ENCODE data around the gene PLCG2. TPM values are rescaled to one million over a fixed set of nuclear protein-coding genes. Genes with fewer than 3 reads are reported as not detected.
"Not testable (repeated sequence)": the region's sequence is repeated elsewhere in the genome, so short reads cannot be mapped to it uniquely, and the experiment has no call there.

PLCG2 gene
- total RNA-seq: 10 to 100 TPM; 13.5 to 15.2 TPM

DNA sequence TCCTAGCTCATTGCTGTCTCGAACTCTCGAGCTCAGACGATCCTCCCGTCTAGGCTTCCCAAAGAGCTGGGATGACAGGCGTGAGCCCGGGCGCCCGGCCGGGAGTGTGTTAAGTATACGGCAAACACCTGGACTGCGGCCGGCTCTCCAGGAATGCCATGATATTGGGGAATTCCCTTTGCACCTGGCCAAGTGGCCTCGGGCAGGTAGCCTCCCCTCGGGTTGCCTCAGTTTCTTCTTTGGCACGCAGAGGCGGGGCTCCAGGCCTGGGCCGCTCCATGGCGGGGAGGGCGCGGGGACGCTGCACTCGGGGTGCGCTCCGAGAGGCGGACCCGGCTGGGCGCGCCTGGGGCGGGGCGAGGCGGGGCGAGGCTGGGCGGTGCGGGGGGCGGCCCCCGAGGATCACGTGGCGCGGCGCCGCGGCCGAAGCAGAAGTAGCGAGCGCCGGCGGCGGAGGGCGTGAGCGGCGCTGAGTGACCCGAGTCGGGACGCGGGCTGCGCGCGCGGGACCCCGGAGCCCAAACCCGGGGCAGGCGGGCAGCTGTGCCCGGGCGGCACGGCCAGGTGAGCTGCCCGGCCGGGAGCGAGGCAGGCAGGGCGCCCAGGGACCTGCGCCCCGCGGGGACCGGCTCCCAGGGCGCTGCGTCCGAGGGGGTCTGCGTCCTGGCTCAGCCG is at the start of gene PLCG2:
Gene PLCG2 (plus strand): TSS at position 431 of the 675 bp plus-strand sequence. CDS start 6,699 bp downstream, outside the sequence.
- DNase-seq: peak; percentile 91
- Mint-ChIP-seq H3K4me3 (peak within 1 kb of the TSS; percentile 88), H3K27ac (peak within 1 kb of the TSS; percentile 45), H3K4me1 (peaks cover 7% of the 10 kb centered on the region), H3K36me3 (no peaks in the 10 kb centered on the region), H3K9me3 (no peaks in the 10 kb centered on the region), H3K27me3 (peaks cover 73% of the 10 kb centered on the region)
- POLR2A ChIA-PET: interaction anchor here (1.1 kb wide), 1 partner anchor 95 kb away, joined by 4 read pairs; no protein-coding TSS in a partner anchor
- peak; percentile 96 for ATAC-seq (ENCODE audit: low read depth)

DNA sequence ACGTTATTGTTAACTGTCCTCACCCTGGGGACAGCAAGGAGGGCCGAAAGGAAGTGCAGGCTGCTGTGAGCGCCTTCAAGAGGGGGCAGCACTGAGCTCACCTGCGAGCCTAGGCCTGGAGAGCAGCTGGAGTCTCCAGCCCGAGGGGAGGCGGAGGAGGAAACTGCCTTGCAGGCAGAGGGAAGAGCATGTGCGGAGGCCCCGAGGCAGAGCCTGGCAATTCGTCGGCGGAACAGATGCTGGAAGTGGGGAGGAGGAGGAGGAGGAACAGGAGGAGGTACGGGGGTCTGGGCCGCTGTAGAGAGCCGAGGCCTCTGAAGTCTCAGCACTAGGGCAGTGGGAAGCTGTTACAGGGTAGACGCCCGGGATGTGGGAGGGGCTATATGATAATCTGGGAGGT is 49.6 kb upstream of the PLCG2 start:
- Mint-ChIP-seq H3K4me3 (peak overlapping the region; percentile 61), H3K36me3 (no peaks in the 10 kb centered on the region), H3K4me1 (peaks cover 14% of the 10 kb centered on the region), H3K27ac (peak overlapping the region; percentile 15), H3K27me3 (peaks cover 16% of the 10 kb centered on the region), H3K9me3 (no peaks in the 10 kb centered on the region)
- no peak for DNase-seq
- ATAC-seq (ENCODE audit: low read depth): no peak
- POLR2A ChIA-PET: no interaction called here

DNA sequence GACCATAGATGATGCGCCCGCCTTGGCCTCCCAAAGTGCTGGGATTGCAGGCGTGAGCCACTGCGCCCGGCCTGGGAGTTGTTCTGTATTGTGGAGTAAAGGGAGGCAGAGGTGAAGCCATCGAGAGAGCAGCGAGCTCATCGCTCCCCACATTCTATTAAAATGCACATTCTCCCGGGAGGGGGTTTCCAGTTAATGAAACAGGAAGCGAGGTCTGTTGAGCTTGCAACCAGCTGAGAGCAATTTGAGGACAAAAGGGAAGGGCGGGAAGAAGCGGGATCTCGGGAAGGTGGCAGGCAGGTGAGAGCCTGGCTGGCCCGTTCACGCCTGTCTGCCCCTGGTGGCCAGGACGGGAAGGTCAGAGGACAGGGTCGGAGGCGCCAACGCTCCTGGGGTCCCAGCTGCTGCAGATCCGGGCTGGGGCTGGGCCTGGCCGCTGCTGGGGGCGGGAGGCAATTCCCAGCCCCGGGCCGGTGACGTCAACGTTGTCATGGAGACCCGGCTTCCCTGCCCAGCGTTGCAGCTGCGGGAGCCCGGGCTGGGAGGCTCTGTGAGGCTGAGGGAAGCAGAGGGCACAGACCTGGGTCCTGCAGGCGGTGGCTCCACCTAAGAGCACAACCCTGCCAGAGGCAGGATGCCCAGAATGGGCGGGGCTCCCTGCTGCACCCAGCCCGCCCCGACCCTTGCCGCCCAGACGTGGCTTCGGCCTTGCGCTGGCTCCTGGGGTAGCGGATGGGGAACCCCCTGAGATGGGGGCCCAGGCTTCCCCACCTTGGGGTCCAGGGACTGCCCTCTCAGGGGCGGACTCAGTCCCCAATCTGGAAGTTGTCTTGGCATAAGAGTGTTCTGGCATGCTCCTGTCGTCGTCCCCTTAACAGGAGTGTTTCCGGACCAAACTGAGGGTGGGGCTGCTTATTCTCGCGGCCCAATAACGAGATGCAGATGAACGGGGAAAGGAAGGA is 48.7 kb upstream of the PLCG2 start:
- Mint-ChIP-seq H3K9me3 (no peaks in the 10 kb centered on the region), H3K27ac (peak overlapping the region; percentile 71), H3K4me3 (peak overlapping the region; percentile 80), H3K36me3 (no peaks in the 10 kb centered on the region), H3K4me1 (peaks cover 14% of the 10 kb centered on the region), H3K27me3 (peaks cover 20% of the 10 kb centered on the region)
- ATAC-seq (ENCODE audit: low read depth) (peak; percentile 89), DNase-seq (peak; percentile 70)
- POLR2A ChIA-PET: interaction anchor here (0.6 to 1.4 kb wide), 2 partner anchors 10 to 332 kb away, joined by 3 to 7 read pairs; no protein-coding TSS in a partner anchor

GRCh38 chr16:81731649-81732048 is 47.4 kb upstream of the PLCG2 start:
- DNase-seq (no peak), ATAC-seq (ENCODE audit: low read depth) (no peak)
- POLR2A ChIA-PET: interaction anchor here (0.7 kb wide), 1 partner anchor 34 kb away, joined by 3 read pairs; no protein-coding TSS in a partner anchor
- H3K27me3 Mint-ChIP-seq: peaks cover 10% of the 10 kb centered on the region
- H3K4me3 Mint-ChIP-seq: no peak overlapping the region
- H3K9me3 Mint-ChIP-seq: no peaks in the 10 kb centered on the region
- no peak overlapping the region for H3K27ac Mint-ChIP-seq
- no peaks in the 10 kb centered on the region for H3K36me3 Mint-ChIP-seq
- H3K4me1 Mint-ChIP-seq: peaks cover 14% of the 10 kb centered on the region

- DNase-seq: no peak
- Mint-ChIP-seq H3K9me3 (no peaks in the 10 kb centered on the region), H3K4me3 (no peak overlapping the region), H3K27me3 (peaks cover 13% of the 10 kb centered on the region), H3K36me3 (no peaks in the 10 kb centered on the region), H3K27ac (no peak overlapping the region), H3K4me1 (peaks cover 15% of the 10 kb centered on the region)
- ATAC-seq (ENCODE audit: low read depth): no peak
- POLR2A ChIA-PET: no interaction called here
Observed at GRCh38 chr16:81732699-81733098, 46.4 kb upstream of the PLCG2 start.

DNA sequence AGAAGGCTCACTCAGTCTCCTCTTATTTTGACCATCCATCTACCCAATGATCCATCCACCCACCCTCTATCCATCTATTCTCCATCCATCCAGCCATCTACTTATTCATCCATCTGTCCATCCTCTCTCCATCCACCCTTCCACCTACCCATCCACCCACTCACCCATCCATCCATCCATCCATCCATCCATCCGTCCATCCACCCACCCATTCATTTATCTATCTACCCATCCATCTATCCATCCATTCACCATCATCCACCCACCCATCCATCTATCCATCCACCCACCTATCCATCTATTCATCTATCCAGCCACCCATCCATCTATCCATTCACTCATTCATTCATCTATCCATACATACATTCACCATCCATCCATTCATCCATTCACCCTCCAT is 45.8 kb upstream of the PLCG2 start:
- Mint-ChIP-seq H3K4me1 (peaks cover 20% of the 10 kb centered on the region), H3K36me3 (no peaks in the 10 kb centered on the region), H3K27me3 (peaks cover 8% of the 10 kb centered on the region), H3K4me3 (no peak overlapping the region), H3K27ac (no peak overlapping the region), H3K9me3 (no peaks in the 10 kb centered on the region)
- ATAC-seq (ENCODE audit: low read depth) (no peak), DNase-seq (no peak)
- POLR2A ChIA-PET: no interaction called here

DNA sequence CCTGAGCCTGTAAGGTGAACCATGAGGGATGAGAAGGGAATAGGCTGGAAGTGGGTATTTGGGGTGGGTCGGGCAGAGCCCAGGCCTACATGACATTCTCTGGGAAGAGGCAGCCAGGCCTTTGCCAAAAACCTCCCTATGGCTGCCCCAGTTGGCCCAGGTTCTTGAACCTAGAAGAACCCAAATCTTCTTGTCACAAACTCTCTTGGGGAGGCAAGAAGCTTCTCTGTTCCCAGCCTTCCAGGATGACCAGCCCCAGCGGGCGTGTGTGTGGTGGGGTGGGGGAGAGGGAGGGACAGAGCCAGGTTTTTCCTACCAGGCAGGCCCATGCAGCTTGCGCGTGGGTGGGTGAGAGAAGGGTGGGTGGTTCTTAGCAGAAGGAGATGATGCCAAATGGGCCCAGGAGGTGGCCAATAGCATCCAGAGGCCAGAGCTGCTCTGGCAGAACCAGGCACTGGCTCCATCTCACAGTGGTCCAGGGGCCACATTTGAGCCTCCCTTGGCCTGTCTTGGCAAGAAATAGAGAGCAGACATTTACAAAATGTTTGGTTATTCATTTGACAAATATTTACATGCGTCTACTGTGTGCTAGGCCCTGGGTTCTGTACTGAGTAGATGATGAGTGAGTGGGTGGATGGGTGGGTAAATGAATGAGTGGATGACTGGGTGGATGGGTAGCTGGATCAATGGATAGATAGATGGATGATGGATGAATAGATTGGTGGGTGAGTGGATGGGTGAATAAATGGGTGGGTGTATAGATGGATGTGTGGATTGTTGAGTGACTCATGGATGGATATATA is 44.3 kb upstream of the PLCG2 start:
- DNase-seq: no peak
- Mint-ChIP-seq H3K27ac (no peak overlapping the region), H3K4me3 (no peak overlapping the region), H3K9me3 (no peaks in the 10 kb centered on the region), H3K27me3 (peaks cover 10% of the 10 kb centered on the region), H3K36me3 (no peaks in the 10 kb centered on the region), H3K4me1 (peaks cover 16% of the 10 kb centered on the region)
- POLR2A ChIA-PET: no interaction called here
- no peak for ATAC-seq (ENCODE audit: low read depth)

- peak; percentile 92 for ATAC-seq (ENCODE audit: low read depth)
- no peaks in the 10 kb centered on the region for H3K9me3 Mint-ChIP-seq
- H3K27me3 Mint-ChIP-seq: peaks cover 10% of the 10 kb centered on the region
- H3K36me3 Mint-ChIP-seq: no peaks in the 10 kb centered on the region
- peak overlapping the region; percentile 72 for H3K4me3 Mint-ChIP-seq
- H3K27ac Mint-ChIP-seq: peak overlapping the region; percentile 52
- peaks cover 14% of the 10 kb centered on the region for H3K4me1 Mint-ChIP-seq
- POLR2A ChIA-PET: no interaction called here
- DNase-seq: peak; percentile 81
Observed at GRCh38 chr16:81737885-81738536, 41.1 kb upstream of the PLCG2 start.

GRCh38 chr16:81738783-81739496 is 40.2 kb upstream of the PLCG2 start:
- ATAC-seq (ENCODE audit: low read depth) (no peak), DNase-seq (no peak)
- Mint-ChIP-seq H3K27ac (no peak overlapping the region), H3K9me3 (no peaks in the 10 kb centered on the region), H3K36me3 (no peaks in the 10 kb centered on the region), H3K4me1 (peaks cover 14% of the 10 kb centered on the region), H3K4me3 (no peak overlapping the region), H3K27me3 (peaks cover 10% of the 10 kb centered on the region)
- POLR2A ChIA-PET: no interaction called here

DNA sequence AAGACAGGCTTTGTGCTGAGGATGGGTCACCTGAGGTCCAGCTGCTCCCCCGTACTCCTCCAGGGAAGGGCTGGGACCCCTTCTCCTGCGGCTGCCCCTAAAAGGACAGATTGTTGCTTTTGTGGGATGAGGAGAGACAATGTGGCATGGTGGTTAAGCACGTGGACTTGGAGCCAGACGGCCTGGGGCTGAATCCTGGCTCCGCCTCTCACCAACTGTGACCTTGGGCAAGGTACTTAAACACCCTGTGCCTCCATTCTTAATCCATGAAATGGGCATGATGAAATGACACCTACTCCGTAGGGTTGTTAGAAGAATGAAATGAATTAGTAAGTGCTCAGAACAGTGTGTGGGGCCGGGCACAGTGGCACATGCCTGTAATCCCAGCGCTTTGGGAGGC is 39.6 kb upstream of the PLCG2 start:
- Mint-ChIP-seq H3K36me3 (no peaks in the 10 kb centered on the region), H3K27me3 (peaks cover 10% of the 10 kb centered on the region), H3K4me1 (peaks cover 14% of the 10 kb centered on the region), H3K27ac (no peak overlapping the region), H3K4me3 (no peak overlapping the region), H3K9me3 (no peaks in the 10 kb centered on the region)
- ATAC-seq (ENCODE audit: low read depth) (no peak), DNase-seq (no peak)
- POLR2A ChIA-PET: no interaction called here

DNA sequence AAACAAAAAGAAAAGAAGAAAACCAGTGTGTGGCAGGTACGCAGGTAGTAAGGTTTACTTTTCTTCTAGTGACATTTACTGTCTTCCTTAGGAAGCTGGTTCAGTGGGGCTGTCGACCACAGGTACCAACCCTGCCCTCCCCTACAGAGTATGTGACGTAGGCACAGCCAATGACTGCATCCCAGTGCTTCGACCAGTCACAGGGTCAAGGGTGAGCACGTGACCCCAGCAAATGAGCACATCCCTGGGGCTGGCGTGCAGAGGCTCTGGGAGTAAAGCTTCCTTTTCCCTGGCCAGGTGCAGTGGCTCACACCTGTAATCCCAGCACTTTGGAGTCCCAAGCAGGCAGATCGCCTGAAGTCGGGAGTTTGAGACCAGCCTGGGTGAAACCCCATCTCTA is 38.9 kb upstream of the PLCG2 start:
- no peak for DNase-seq
- Mint-ChIP-seq H3K9me3 (no peaks in the 10 kb centered on the region), H3K4me3 (no peak overlapping the region), H3K4me1 (peaks cover 14% of the 10 kb centered on the region), H3K27me3 (peaks cover 7% of the 10 kb centered on the region), H3K27ac (no peak overlapping the region), H3K36me3 (no peaks in the 10 kb centered on the region)
- POLR2A ChIA-PET: interaction anchor here (0.6 kb wide), 1 partner anchor 9 kb away, joined by 7 read pairs; no protein-coding TSS in a partner anchor
- no peak for ATAC-seq (ENCODE audit: low read depth)

DNA sequence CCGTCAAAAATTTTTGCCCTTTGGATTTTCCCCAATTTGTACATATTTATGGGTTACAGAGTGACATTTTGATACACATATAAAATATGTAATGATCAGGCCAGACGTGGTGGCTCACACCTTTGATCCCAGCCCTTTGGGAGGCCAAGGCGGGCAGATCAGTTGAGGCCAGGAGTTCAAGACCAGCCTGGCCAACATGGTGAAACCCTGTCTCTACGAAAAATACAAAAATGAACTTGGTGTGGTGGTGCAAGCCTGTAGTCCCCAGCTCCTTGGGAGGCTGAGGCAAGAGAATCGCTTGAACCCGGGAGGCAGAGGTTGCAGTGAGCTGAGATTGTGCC is 37.7 kb upstream of the PLCG2 start:
- H3K27me3 Mint-ChIP-seq; H3K9me3 Mint-ChIP-seq; H3K36me3 Mint-ChIP-seq; H3K27ac Mint-ChIP-seq; POLR2A ChIA-PET; DNase-seq; H3K4me3 Mint-ChIP-seq; ATAC-seq (ENCODE audit: low read depth): not testable (repeated sequence)
- H3K4me1 Mint-ChIP-seq: peaks cover 21% of the 10 kb centered on the region

Data from activated naive CD8-positive, alpha-beta T cell treated with anti-CD3 and anti-CD28 coated beads, Interleukin-2, amount 10 ng/mL, durations not matched to agents 7 days and 5 days (primary cell).